ENCODE measurements around the gene RIPK4. TPM values are rescaled to one million over a fixed set of nuclear protein-coding genes. Genes with fewer than 3 reads are reported as not detected.

RIPK4 gene
- total and polyA plus RNA-seq, 2 donors from 2014 or later: 11.6 to 32.6 TPM

GRCh38 chr21:41774467-41775148 is 7.8 kb upstream of the RIPK4 start:
- FAIRE-seq: no peak
- Histone ChIP-seq H3K36me3 (ENCODE audit: control insufficient read depth in 2 of 3, insufficient read depth in 3 of 3, low read length in 3 of 3) (no peaks in the 10 kb centered on the region), H3K4me3 (ENCODE audit: low read length in 3 of 3) (no peak overlapping the region), H3K27me3 (ENCODE audit: control insufficient read depth, insufficient read depth, low read length) (peaks cover 4% of the 10 kb centered on the region), H3K27ac (ENCODE audit: low read depth in 2 of 2, low read length in 2 of 2) (no peak overlapping the region), H3K4me1 (ENCODE audit: control insufficient read depth in 2 of 3, insufficient read depth in 2 of 3, low read depth in 1 of 3, low read length in 3 of 3) (peaks cover 0 to 17% (median 8%) of the 10 kb centered on the region in 3 donors), H3K9me3 (ENCODE audit: control insufficient read depth in 2 of 3, insufficient read depth in 1 of 3, low read length in 3 of 3) (no peaks in the 10 kb centered on the region), H3K9ac (ENCODE audit: low read length in 3 of 3) (no peak overlapping the region)
- DNase-seq: peak in 4 of 5 donors; percentile 63 to 83 (median 76)
- TF ChIP-seq CTCF (IDR thresholded peaks at IDR 0.05; ENCODE audit: borderline replicate concordance, extremely low read depth, insufficient read depth): no peak
- intact Hi-C loops (cut with DNase I): loop anchor here (5.0 kb wide), 1 partner anchor 162 kb away; no protein-coding TSS in a partner anchor

- peaks cover 0 to 15% (median 12%) of the 10 kb centered on the region in 3 donors for H3K4me1 ChIP-seq (ENCODE audit: control insufficient read depth in 2 of 3, insufficient read depth in 2 of 3, low read depth in 1 of 3, low read length in 3 of 3)
- H3K36me3 ChIP-seq (ENCODE audit: control insufficient read depth in 2 of 3, insufficient read depth in 3 of 3, low read length in 3 of 3): no peaks in the 10 kb centered on the region
- no peak overlapping the region for H3K9ac ChIP-seq (ENCODE audit: low read length in 3 of 3)
- no peak overlapping the region for H3K27ac ChIP-seq (ENCODE audit: low read depth in 2 of 2, low read length in 2 of 2)
- intact Hi-C loops (cut with DNase I): no loop called here
- peak in 4 of 5 donors; percentile 83 to 89 (median 86) for DNase-seq
- H3K27me3 ChIP-seq (ENCODE audit: control insufficient read depth, insufficient read depth, low read length): peaks cover 11% of the 10 kb centered on the region
- no peaks in the 10 kb centered on the region for H3K9me3 ChIP-seq (ENCODE audit: control insufficient read depth in 2 of 3, insufficient read depth in 1 of 3, low read length in 3 of 3)
- no peak for FAIRE-seq
- H3K4me3 ChIP-seq (ENCODE audit: low read length in 3 of 3): no peak overlapping the region
- TF ChIP-seq CTCF (IDR thresholded peaks at IDR 0.05; ENCODE audit: borderline replicate concordance, extremely low read depth, insufficient read depth): no peak
Measured at GRCh38 chr21:41772351-41773080, 5.7 kb upstream of the RIPK4 start.

GRCh38 chr21:41771625-41771945 is 4.7 kb upstream of the RIPK4 start:
- H3K27me3 ChIP-seq (ENCODE audit: control insufficient read depth, insufficient read depth, low read length): peaks cover 14% of the 10 kb centered on the region
- no peak for DNase-seq

More at GRCh38 chr21:41771625-41771945, 4.7 kb upstream of the RIPK4 start:
- TF ChIP-seq CTCF (IDR thresholded peaks at IDR 0.05; ENCODE audit: borderline replicate concordance, extremely low read depth, insufficient read depth): no peak
- no peaks in the 10 kb centered on the region for H3K9me3 ChIP-seq (ENCODE audit: control insufficient read depth in 2 of 3, insufficient read depth in 1 of 3, low read length in 3 of 3)
- no peak for FAIRE-seq
- H3K36me3 ChIP-seq (ENCODE audit: control insufficient read depth in 2 of 3, insufficient read depth in 3 of 3, low read length in 3 of 3): no peaks in the 10 kb centered on the region
- peaks cover 0 to 15% (median 9%) of the 10 kb centered on the region in 3 donors for H3K4me1 ChIP-seq (ENCODE audit: control insufficient read depth in 2 of 3, insufficient read depth in 2 of 3, low read depth in 1 of 3, low read length in 3 of 3)
- no peak overlapping the region for H3K9ac ChIP-seq (ENCODE audit: low read length in 3 of 3)
- H3K4me3 ChIP-seq (ENCODE audit: low read length in 3 of 3): no peak overlapping the region
- H3K27ac ChIP-seq (ENCODE audit: low read depth in 2 of 2, low read length in 2 of 2): no peak overlapping the region
- intact Hi-C loops (cut with DNase I): no loop called here
